ENCODE data around the gene MPV17L. TPM values are rescaled to one million over a fixed set of nuclear protein-coding genes. Genes with fewer than 3 reads are reported as not detected.
"Not testable (repeated sequence)": the region's sequence is repeated elsewhere in the genome, so short reads cannot be mapped to it uniquely, and the experiment has no call there.

MPV17L gene
- total RNA-seq = 10 to 100 TPM; 19.1 to 48.3 (median 28.3) TPM
- polyA plus RNA-seq = 10 to 100 TPM; 11.9 to 15.6 TPM

DNA sequence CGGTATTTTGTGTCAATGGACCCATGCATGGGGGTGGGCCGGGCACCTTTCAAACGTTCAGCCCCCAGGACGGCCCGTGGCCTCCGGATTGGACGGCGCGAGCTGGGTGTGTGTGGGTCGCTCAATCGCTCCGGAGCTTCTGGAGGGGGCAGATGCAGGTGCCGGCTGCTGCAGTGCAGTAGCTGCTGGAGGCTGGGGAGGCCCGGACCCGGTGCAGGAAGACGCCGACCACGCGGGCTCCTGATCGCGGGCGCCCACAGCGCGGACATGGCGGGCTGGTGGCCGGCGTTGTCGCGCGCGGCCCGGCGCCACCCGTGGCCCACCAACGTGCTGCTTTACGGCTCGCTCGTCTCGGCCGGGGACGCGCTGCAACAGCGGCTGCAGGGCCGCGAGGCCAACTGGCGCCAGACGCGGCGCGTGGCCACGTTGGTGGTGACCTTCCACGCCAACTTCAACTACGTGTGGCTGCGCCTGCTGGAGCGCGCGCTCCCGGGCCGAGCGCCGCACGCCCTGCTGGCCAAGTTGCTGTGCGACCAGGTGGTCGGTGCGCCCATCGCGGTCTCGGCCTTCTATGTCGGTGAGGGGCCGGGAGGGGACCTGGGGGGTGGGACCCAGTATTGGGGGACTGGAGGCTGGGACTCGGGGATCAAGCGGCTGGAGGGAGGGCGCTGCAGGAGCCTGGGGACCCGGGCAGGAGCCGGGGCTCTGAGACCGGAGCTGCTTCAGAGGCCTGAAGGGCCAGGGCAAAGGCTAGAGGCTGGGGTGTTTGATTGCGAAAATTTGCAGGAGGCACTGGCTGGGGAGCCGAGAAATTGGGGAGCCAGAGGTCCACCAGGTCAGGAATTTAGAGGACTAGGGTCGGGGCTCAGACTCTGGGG is at the start of gene MPV17L:
Gene MPV17L, plus strand, starts transcription at position 124 of the 878 bp plus-strand sequence. Its CDS starts 144 bp downstream, at position 268.
- H3K9me3 ChIP-seq; intact Hi-C loops (cut with DNase I); H3K27me3 ChIP-seq; H3K36me3 ChIP-seq; FAIRE-seq: not testable (repeated sequence)
- WGBS, 2 donors = 1 to 2% methylated on average over 74 to 79 of the region's 79 CpGs
- H3K27ac ChIP-seq = peak within 1 kb of the TSS; percentile 86 to 92 (median 90)
- peak; percentile 73 to 83 (median 81) for ATAC-seq
- H3K4me1 ChIP-seq = peaks cover 0 to 12% (median 8%) of the 10 kb centered on the region in 3 donors
- DNase-seq = peak; percentile 80 to 94 (median 84)
- H3K4me3 ChIP-seq = peak within 1 kb of the TSS; percentile 57 to 84 (median 60)

DNA sequence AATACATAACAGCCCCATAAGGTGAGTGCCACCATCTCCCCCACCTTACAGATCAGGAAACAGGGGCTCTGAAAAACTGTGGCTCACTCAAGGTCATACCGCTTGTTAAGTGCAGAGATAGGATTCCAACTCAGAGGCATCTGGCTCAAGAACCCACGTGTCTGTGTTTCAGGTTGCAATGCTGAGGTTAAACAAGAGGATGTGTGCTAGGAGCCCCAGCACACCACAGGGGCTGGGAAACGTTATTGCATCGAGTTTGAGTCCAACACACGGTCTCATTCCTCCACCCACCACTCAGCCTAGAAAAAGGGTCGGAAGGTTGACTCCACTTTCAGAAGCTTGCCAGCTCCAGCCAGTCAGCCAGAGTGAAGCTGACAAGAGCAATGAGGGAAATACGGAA is 46.8 kb upstream of the MPV17L start:
- H3K4me3 ChIP-seq; DNase-seq; H3K36me3 ChIP-seq; H3K9me3 ChIP-seq; H3K27me3 ChIP-seq; H3K27ac ChIP-seq; FAIRE-seq; intact Hi-C loops (cut with DNase I); ATAC-seq; H3K4me1 ChIP-seq: not testable (repeated sequence)
- WGBS, 2 donors = no CpG with 5 or more reads among the region's 7 CpGs

- not testable (repeated sequence) for DNase-seq
These were observed 44.3 kb upstream of the MPV17L start for GRCh38 chr16:15351251-15351650.

GRCh38 chr16:15351745-15352144 is 43.8 kb upstream of the MPV17L start:
- FAIRE-seq; intact Hi-C loops (cut with DNase I); H3K4me1 ChIP-seq; H3K36me3 ChIP-seq; H3K9me3 ChIP-seq; H3K4me3 ChIP-seq; H3K27me3 ChIP-seq; DNase-seq; H3K27ac ChIP-seq: not testable (repeated sequence)
- WGBS, 2 donors = no CpG with 5 or more reads among the region's 5 CpGs
- ATAC-seq = peak in 1 of 4 donors; percentile 17

More at GRCh38 chr16:15351251-15351650, 44.3 kb upstream of the MPV17L start:
- H3K4me1 ChIP-seq; H3K36me3 ChIP-seq; FAIRE-seq; intact Hi-C loops (cut with DNase I); H3K4me3 ChIP-seq; H3K27ac ChIP-seq; ATAC-seq; H3K27me3 ChIP-seq; H3K9me3 ChIP-seq: not testable (repeated sequence)
- WGBS, 2 donors = no CpG with 5 or more reads among the region's 11 CpGs

GRCh38 chr16:15352852-15353251 is 42.7 kb upstream of the MPV17L start:
- H3K27me3 ChIP-seq; H3K27ac ChIP-seq; DNase-seq; H3K36me3 ChIP-seq; FAIRE-seq; H3K4me3 ChIP-seq; H3K4me1 ChIP-seq; intact Hi-C loops (cut with DNase I); H3K9me3 ChIP-seq; ATAC-seq: not testable (repeated sequence)
- 76 to 80% methylated on average over 1 of the region's 3 CpGs for WGBS, 2 donors

DNA sequence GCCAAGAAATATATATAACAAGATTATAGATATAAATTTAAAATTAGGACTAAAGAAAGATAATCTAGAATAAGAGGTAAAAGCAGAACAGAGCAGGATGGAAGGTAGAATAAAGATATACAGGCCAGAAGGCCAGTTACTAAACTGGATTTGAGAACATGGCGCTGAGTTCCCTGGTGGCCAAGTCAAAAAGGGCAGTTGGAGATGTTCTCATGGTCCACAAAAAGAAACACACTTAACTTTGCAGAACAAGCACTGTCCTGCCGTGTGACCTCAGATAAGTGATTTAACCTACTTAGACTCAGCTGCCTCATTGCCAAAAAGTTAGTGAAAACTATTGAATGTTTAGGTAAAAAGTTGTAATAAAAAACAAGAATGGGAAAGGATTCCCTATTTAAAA is 40.7 kb upstream of the MPV17L start:
- ATAC-seq = not testable (repeated sequence)
- WGBS, 2 donors = no CpG with 5 or more reads among the region's 2 CpGs

GRCh38 chr16:15357495-15357894 is 38.1 kb upstream of the MPV17L start:
- not testable (repeated sequence) for FAIRE-seq, DNase-seq
- 94 to 100% methylated on average over 3 of the region's 7 CpGs for WGBS, 2 donors

More for the DNA sequence above, 40.7 kb upstream of the MPV17L start:
- intact Hi-C loops (cut with DNase I); H3K4me1 ChIP-seq; H3K36me3 ChIP-seq; FAIRE-seq; H3K27me3 ChIP-seq; H3K27ac ChIP-seq; DNase-seq; H3K4me3 ChIP-seq; H3K9me3 ChIP-seq: not testable (repeated sequence)

GRCh38 chr16:15378194-15378593 is 17.4 kb upstream of the MPV17L start, which contains the start of gene NPIPA5:
Gene NPIPA5 (minus strand): TSS chr16:15378294. CDS start chr16:15378294, 0 bp downstream.
- H3K27me3 ChIP-seq; intact Hi-C loops (cut with DNase I); H3K27ac ChIP-seq; H3K9me3 ChIP-seq; DNase-seq; FAIRE-seq; H3K36me3 ChIP-seq; H3K4me1 ChIP-seq; H3K4me3 ChIP-seq; ATAC-seq: not testable (repeated sequence)
- 89% methylated on average over 3 of the region's 4 CpGs; no CpG with 5 or more reads in 1 of the 2 donors for WGBS, 2 donors

More at GRCh38 chr16:15357495-15357894, 38.1 kb upstream of the MPV17L start:
- ATAC-seq; H3K36me3 ChIP-seq; H3K27me3 ChIP-seq; H3K27ac ChIP-seq; H3K4me1 ChIP-seq; H3K4me3 ChIP-seq; H3K9me3 ChIP-seq; intact Hi-C loops (cut with DNase I): not testable (repeated sequence)

- FAIRE-seq; DNase-seq; H3K4me3 ChIP-seq; intact Hi-C loops (cut with DNase I); H3K27ac ChIP-seq; H3K36me3 ChIP-seq; H3K4me1 ChIP-seq; ATAC-seq; H3K9me3 ChIP-seq; H3K27me3 ChIP-seq: not testable (repeated sequence)
- 10 to 13% methylated on average over 3 of the region's 3 CpGs for WGBS, 2 donors
These were observed 12.7 kb upstream of the MPV17L start for GRCh38 chr16:15382810-15383209.

- FAIRE-seq; ATAC-seq; H3K4me3 ChIP-seq; H3K9me3 ChIP-seq; DNase-seq; H3K36me3 ChIP-seq; H3K27me3 ChIP-seq; H3K4me1 ChIP-seq; intact Hi-C loops (cut with DNase I): not testable (repeated sequence)
- peak overlapping the region in 3 of 4 donors; percentile 12 to 58 (median 35) for H3K27ac ChIP-seq
- WGBS, 2 donors = 46 to 55% methylated on average over 6 of the region's 6 CpGs
These were observed 7.5 kb upstream of the MPV17L start for GRCh38 chr16:15388060-15388459.

- H3K4me3 ChIP-seq; H3K36me3 ChIP-seq; intact Hi-C loops (cut with DNase I); H3K27ac ChIP-seq; H3K9me3 ChIP-seq; H3K4me1 ChIP-seq; DNase-seq; FAIRE-seq; H3K27me3 ChIP-seq; ATAC-seq: not testable (repeated sequence)
- WGBS, 2 donors = 83 to 85% methylated on average over 5 of the region's 5 CpGs
These were observed 5.6 kb upstream of the MPV17L start for GRCh38 chr16:15389916-15390315.

DNA sequence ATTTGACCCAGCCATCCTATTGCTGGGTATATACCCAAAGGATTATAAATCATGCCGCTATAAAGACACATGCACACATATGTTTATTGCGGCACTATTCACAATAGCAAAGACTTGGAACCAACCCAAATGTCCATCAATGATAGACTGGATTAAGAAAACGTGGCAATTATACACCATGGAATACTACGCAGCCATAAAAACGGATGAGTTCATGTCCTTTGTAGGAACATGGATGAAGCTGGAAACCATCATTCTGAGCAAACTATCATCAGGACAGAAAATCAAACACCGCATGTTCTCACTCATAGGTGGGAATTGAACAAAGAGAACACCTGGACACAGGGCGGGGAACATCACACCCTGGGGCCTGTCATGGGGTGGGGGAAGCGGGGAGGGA is 2.5 kb upstream of the MPV17L start:
- intact Hi-C loops (cut with DNase I); H3K4me3 ChIP-seq; ATAC-seq; FAIRE-seq; DNase-seq; H3K9me3 ChIP-seq; H3K27ac ChIP-seq; H3K4me1 ChIP-seq; H3K36me3 ChIP-seq; H3K27me3 ChIP-seq: not testable (repeated sequence)
- WGBS, 2 donors = 89 to 93% methylated on average over 6 to 8 of the region's 8 CpGs

Measured in pancreas (tissue), 10 donors.